ENCODE data around the gene ABTB1.
"Not testable (repeated sequence)": the region's sequence is repeated elsewhere in the genome, so short reads cannot be mapped to it uniquely, and the experiment has no call there.

Gene ABTB1

GRCh38 chr3:127673191-127674100 is 694 bp downstream of the ABTB1 start:
- no peak for DNase-seq

GRCh38 chr3:127674101-127674721 is 1.5 kb downstream of the ABTB1 start:
- no peak for DNase-seq

- DNase-seq = no peak
These were observed 2.0 kb downstream of the ABTB1 start for GRCh38 chr3:127674790-127675189.

GRCh38 chr3:127675651-127676391 is 3.1 kb downstream of the ABTB1 start:
- DNase-seq = no peak

GRCh38 chr3:127676456-127676855 is 3.7 kb downstream of the ABTB1 start:
- no peak for DNase-seq

GRCh38 chr3:127676921-127677351 is 4.2 kb downstream of the ABTB1 start:
- no peak for DNase-seq

- no peak for DNase-seq
These were observed 5.0 kb downstream of the ABTB1 start for GRCh38 chr3:127677541-127678314.

- no peak for DNase-seq
These were observed 5.5 kb downstream of the ABTB1 start for GRCh38 chr3:127678315-127678599.

- DNase-seq = no peak
These were observed 6.1 kb downstream of the ABTB1 start for GRCh38 chr3:127678611-127679533.

- DNase-seq = no peak
These were observed 6.9 kb downstream of the ABTB1 start for GRCh38 chr3:127679534-127680145.

GRCh38 chr3:127680146-127680661 is 7.5 kb downstream of the ABTB1 start:
- no peak for DNase-seq

- no peak for DNase-seq
These were observed 8.1 kb downstream of the ABTB1 start for GRCh38 chr3:127680798-127681221.

GRCh38 chr3:127682175-127682554 is 9.4 kb downstream of the ABTB1 start:
- not testable (repeated sequence) for DNase-seq

- no peak for DNase-seq
These were observed 9.8 kb downstream of the ABTB1 start for GRCh38 chr3:127682561-127682960.

- no peak for DNase-seq
These were observed 12.3 kb downstream of the ABTB1 start for GRCh38 chr3:127684871-127685707.

GRCh38 chr3:127685708-127686511 is 13.2 kb downstream of the ABTB1 start:
- no peak for DNase-seq

- no peak for DNase-seq
These were observed 13.8 kb downstream of the ABTB1 start for GRCh38 chr3:127686512-127686894.

GRCh38 chr3:127687228-127687737 is 14.5 kb downstream of the ABTB1 start:
- DNase-seq = no peak

GRCh38 chr3:127688022-127688415 is 15.3 kb downstream of the ABTB1 start:
- no peak for DNase-seq

Measured in DMS79 (cell line).